HepG2 (cell line): Measurements from ENCODE around the gene TMBIM6. TPM values are rescaled to one million over a fixed set of nuclear protein-coding genes. Genes with fewer than 3 reads are reported as not detected.
"Not testable (repeated sequence)": the region's sequence is repeated elsewhere in the genome, so short reads cannot be mapped to it uniquely, and the experiment has no call there.

Experiments used
- ATAC-seq: fragments of 200-7000 bp; cut with Tn5 transposase; 3 replicates; pipeline ENCODE4 v1.9.1; 2020; ENCODE audit warnings: mild to moderate bottlenecking, moderate library complexity
- BruUV-seq: library from RNA; stranded (reverse); fragments of 400-500 nt; replicated peaks from 2 replicates; lab custom pipeline; 2021; lab: Mats Ljungman, UMichigan
- CTCF ChIA-PET: fragments of 300-600 bp; formaldehyde crosslinking; extraction: SDS; loops from one replicate; lab custom pipeline; 2021; ENCODE audit warnings: low total read pairs, inconsistent platforms, low intra/inter-chr PET ratio; lab: Yijun Ruan, JAX
- POLR2A ChIA-PET: fragments of 350-600 bp; sonication (Branson Sonifier 250); formaldehyde crosslinking; loops from one replicate; lab custom pipeline; 2020; ENCODE audit warnings: antibody characterized with exemption, inconsistent platforms; lab: Yijun Ruan, JAX
- DNase-seq: peaks from one replicate; pipeline ENCODE4 v3.0.0-alpha.2; 2015; ENCODE audit warnings: low spot score
- FAIRE-seq: peaks from 3 replicates; lab custom pipeline; 2011; peaks lifted over from hg19 to GRCh38; lab: Jason Lieb, UNC
- H2AFZ ChIP-seq: one replicate; pipeline ENCODE4 v1.6.1; 2011; ENCODE audit warnings: low read length, inconsistent platforms
- H3K27ac ChIP-seq: fragments of 300-600 bp; 3 replicates; pipeline ENCODE4 v1.8.0; 2011; ENCODE audit warnings: mixed run types, mild to moderate bottlenecking, mixed read lengths, low read length, inconsistent platforms; ENCODE audit not compliant: insufficient read depth; ENCODE audit errors: extremely low read length
- H3K27me3 ChIP-seq, 2 experiments: fragments of 200-600 bp in 1 of 2; 2 replicates in 1 of 2; 3 replicates in 1 of 2; pipeline versions ENCODE4 v1.6.0 to v1.8.0; 2011; ENCODE audit warnings: low read length in 2 of 2, mild to moderate bottlenecking in 2 of 2, moderate library complexity in 2 of 2, inconsistent platforms in 1 of 2; ENCODE audit not compliant: insufficient read depth in 2 of 2, control insufficient read depth in 1 of 2
- H3K36me3 ChIP-seq, 2 experiments: fragments of 200-600 bp in 1 of 2; replicated peaks in 1 of 2; 2 replicates in 1 of 2; 3 replicates in 1 of 2; pipeline versions ENCODE4 v1.5.1 to v1.8.0; 2011; ENCODE audit warnings: low read length in 2 of 2, inconsistent platforms in 1 of 2; ENCODE audit not compliant: insufficient read depth in 2 of 2, control insufficient read depth in 1 of 2
- H3K4me1 ChIP-seq: 2 replicates; pipeline ENCODE4 v1.5.1; 2012; ENCODE audit warnings: low read length, inconsistent platforms; ENCODE audit not compliant: insufficient read depth
- H3K4me2 ChIP-seq: 2 replicates; pipeline ENCODE4 v1.6.0; 2011; ENCODE audit warnings: low read depth, low read length, inconsistent platforms
- H3K4me3 ChIP-seq, 3 experiments: fragments of 200-600 bp in 1 of 3; sonication (generic), shearing (Covaris generic) in 1 of 3; replicated peaks in 1 of 3; 2 replicates each; pipeline ENCODE4 v1.5.1; 2011 to 2016; ENCODE audit warnings: low read length in 3 of 3, inconsistent platforms in 2 of 3, low read depth in 2 of 3, mild to moderate bottlenecking in 2 of 3, control low read depth in 1 of 3, mixed read lengths in 1 of 3; ENCODE audit not compliant: insufficient read depth in 1 of 3
- H3K79me2 ChIP-seq: one replicate; pipeline ENCODE4 v1.6.1; 2011; ENCODE audit warnings: low read length, inconsistent platforms; ENCODE audit not compliant: insufficient read depth
- H3K9ac ChIP-seq: 2 replicates; pipeline ENCODE4 v1.6.0; 2011; ENCODE audit warnings: mild to moderate bottlenecking, low read depth, low read length, inconsistent platforms; ENCODE audit not compliant: insufficient read depth
- H3K9me3 ChIP-seq: 2 replicates; pipeline ENCODE4 v1.5.1; 2012; ENCODE audit warnings: mild to moderate bottlenecking, low read length
- H4K20me1 ChIP-seq: 2 replicates; pipeline ENCODE4 v1.6.0; 2011; ENCODE audit warnings: inconsistent platforms, mild to moderate bottlenecking, low read length, moderate library complexity; ENCODE audit not compliant: insufficient read depth
- KDM5A ChIP-seq: fragments of 200-600 bp; sonication (generic); IDR thresholded peaks from 2 replicates; pipeline ENCODE4 v1.7.0; 2018; ENCODE audit warnings: antibody characterized with exemption, mild to moderate bottlenecking, low read length, borderline replicate concordance
- TARDBP ChIP-seq: sonication (generic); formaldehyde crosslinking; IDR thresholded peaks from 2 replicates; pipeline ENCODE4 v1.8.0; 2022; ENCODE audit warnings: mild to moderate bottlenecking, missing genetic modification reagents
- ZFY ChIP-seq: sonication (generic); formaldehyde crosslinking; IDR thresholded peaks from 2 replicates; pipeline ENCODE4 v1.4.0; 2020; ENCODE audit warnings: missing genetic modification reagents
- WGBS: methylation state at CpG from one replicate; pipeline ENCODE4 v1.1.6; 2017; ENCODE audit warnings: low lambda C conversion rate; 5-methylcytosine and 5-hydroxymethylcytosine counted together
- in situ Hi-C: cut with HindIII; loops from 2 replicates; pipeline ENCODE4 v1.10.0; 2017; ENCODE audit warnings: low pct_unique_long_range_greater_than_20kb; ENCODE audit not compliant: extremely low pct_ligation_motif_present
- intact Hi-C: fragments of 100-400 bp; cut with micrococcal nuclease; formaldehyde crosslinking; loops from one replicate; pipeline ENCODE4 v1.10.0; 2022; ENCODE audit not compliant: unreplicated experiment
- polyA plus RNA-seq, 8 experiments: library from polyadenylated mRNA; depleted of rRNA in 3 of 8; stranded (reverse) in 7 of 8; unstranded in 1 of 8; fragments of >200 nt; fragmentation: Illumina TruSeq in 4 of 8; extraction: Trizol in 4 of 8; gene quantifications; 2 replicates each; pipeline versions ENCODE4 v1.2.1 to v1.2.3, GENCODE V29; 2011 to 2016; ENCODE audit warnings: low read depth in 4 of 8, missing spikeins in 1 of 8, mixed read lengths in 1 of 8; ENCODE audit not compliant: insufficient read depth in 1 of 8
- total RNA-seq, 5 experiments: library from RNA; depleted of rRNA; stranded (reverse); fragments of >200 nt; fragmentation: Illumina TruSeq; extraction: Trizol; gene quantifications; 2 replicates each; pipeline ENCODE4 v1.2.3, GENCODE V29; 2016; ENCODE audit warnings: low read depth in 1 of 5
- TF ChIP-seq, protein P1 (sequence below): sonication (generic); formaldehyde crosslinking; IDR thresholded peaks from 2 replicates; pipeline ENCODE4 v1.5.0; 2020; ENCODE audit warnings: mild to moderate bottlenecking, low read depth, missing genetic modification reagents, borderline replicate concordance

The TMBIM6 gene
- total and polyA plus RNA-seq, 2 of the 13 experiments (the other 11 are each of a cell fraction or from before 2014, with no cell fraction given) = 412 to 468 TPM

GRCh38 chr12:49780914-49781313, 39.6 kb downstream of the TMBIM6 start:
- in situ Hi-C loops, DNase-seq, ATAC-seq, H3K4me2 ChIP-seq, H3K9ac ChIP-seq, H3K36me3 ChIP-seq, H3K27me3 ChIP-seq, CTCF ChIA-PET, H2AFZ ChIP-seq, intact Hi-C loops, H3K27ac ChIP-seq, BruUV-seq, H3K79me2 ChIP-seq, H3K9me3 ChIP-seq, FAIRE-seq, H4K20me1 ChIP-seq, H3K4me3 ChIP-seq: not testable (repeated sequence)
- peaks cover 16% of the 10 kb centered on the region for H3K4me1 ChIP-seq
- WGBS = 67% methylated on average over 6 of the region's 6 CpGs
- POLR2A ChIA-PET = interaction anchor here (1.5 kb wide), 1 partner anchor 40 kb away, joined by 4 read pairs; the partner anchor contains the start of gene TMBIM6

DNA sequence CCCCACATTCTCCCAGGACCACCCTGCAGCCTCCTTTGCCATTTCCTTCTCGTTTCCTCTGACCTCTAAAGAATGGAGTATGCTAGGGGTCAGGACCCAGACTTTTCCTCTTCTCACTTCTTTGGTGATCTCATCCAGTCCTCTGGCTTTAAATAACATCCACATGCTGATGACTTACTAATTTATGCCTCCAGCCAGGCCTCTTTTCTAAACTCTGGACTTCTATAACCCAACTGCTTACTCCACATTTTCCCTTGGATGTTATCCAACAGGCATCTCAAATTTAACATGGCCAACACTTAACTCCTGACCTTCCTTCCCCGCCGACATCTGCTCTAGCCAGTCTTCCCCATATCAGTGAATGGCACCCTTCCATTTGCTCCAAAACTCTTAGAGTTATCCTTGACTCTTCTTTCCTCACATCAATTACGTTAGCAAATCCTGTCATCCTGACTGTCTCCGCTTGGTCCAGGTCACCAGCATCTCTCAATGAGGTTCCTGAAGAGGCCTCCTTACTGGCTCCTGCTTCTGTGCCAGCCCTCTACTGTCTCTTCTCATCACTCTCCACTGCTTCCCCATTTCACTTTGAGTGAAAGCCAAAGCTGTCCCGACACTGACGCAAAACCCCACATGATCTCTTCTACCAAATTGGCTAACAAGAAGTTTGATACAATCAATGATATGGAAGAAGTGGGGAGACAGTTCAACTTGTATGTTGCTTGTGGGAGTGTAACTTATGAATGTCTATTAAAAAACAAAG, 42.7 kb downstream of the TMBIM6 start:
- H3K9me3 ChIP-seq = no peaks in the 10 kb centered on the region
- intact Hi-C loops (no loop called here), in situ Hi-C loops (no loop called here)
- ChIA-PET POLR2A (no interaction called here), CTCF (no interaction called here)
- WGBS = 46% methylated on average over 7 of the region's 7 CpGs
- no peak overlapping the region for H3K4me3 ChIP-seq
- no peaks in the 10 kb centered on the region for H3K4me1 ChIP-seq
- no peaks in the 10 kb centered on the region for H3K79me2 ChIP-seq
- no peak overlapping the region for H3K4me2 ChIP-seq
- no peaks in the 10 kb centered on the region for H3K36me3 ChIP-seq
- no peak overlapping the region for H3K27ac ChIP-seq
- no peak for FAIRE-seq
- no peak for TF ChIP-seq KDM5A
- no peak for TF ChIP-seq ZFY
- TF ChIP-seq TARDBP = no peak
- TF ChIP-seq, protein P1, sequence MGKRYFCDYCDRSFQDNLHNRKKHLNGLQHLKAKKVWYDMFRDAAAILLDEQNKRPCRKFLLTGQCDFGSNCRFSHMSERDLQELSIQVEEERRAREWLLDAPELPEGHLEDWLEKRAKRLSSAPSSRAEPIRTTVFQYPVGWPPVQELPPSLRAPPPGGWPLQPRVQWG (CRISPR knock-in tag) = no peak
- no peak overlapping the region for H3K9ac ChIP-seq
- H3K27me3 ChIP-seq = peaks cover 0 to 3% of the 10 kb centered on the region in 2 experiments; a peak in 1 of 5 replicates
- ATAC-seq = no peak
- no peak overlapping the region for H2AFZ ChIP-seq
- DNase-seq = no peak
- no TSS peak for BruUV-seq
- no peaks in the 10 kb centered on the region for H4K20me1 ChIP-seq
